ENCODE results near the gene PQBP1. TPM values are rescaled to one million over a fixed set of nuclear protein-coding genes. Genes with fewer than 3 reads are reported as not detected.

Gene PQBP1
- total RNA-seq, 2 experiments from 2014 or later, result 69.4 to 77.6 TPM

DNA sequence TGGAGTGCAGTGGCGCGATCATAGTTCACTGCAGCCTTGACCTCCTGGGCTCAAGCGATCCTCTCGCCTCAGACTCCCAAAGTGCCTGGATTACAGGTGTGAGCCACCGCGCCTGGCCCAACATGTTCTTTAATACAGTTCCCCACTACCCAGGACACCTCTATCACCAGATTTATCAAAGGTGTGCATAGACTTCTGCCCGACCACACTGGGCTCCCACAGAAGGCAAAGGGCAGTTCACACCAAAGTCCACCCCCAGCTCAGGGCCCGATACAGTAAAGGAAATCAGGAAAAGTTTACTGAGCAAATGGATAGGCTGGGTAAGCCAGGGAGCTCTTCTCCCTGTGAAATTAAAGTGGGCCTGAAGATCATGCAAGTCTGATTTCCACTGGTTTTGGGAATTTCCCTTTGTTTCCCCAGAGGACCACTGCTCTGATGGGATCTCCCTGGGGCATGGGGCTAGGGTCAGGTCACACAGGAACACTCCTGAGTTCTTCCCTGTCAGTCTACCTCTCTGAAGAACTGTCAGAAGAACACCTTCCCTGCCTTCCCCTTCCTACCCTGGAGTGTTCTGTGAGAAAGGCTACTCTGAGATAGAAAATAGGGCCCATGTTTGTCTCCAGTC, 38.8 kb downstream of the PQBP1 start:
- ChIA-PET CTCF (interaction anchor here (0.9 to 4.2 kb wide), 5 partner anchors 9 to 211 kb away, joined by 3 to 16 read pairs (median 5); partner anchors contain the start of gene PIM2), POLR2A (interaction anchor here (1.4 kb wide), 1 partner anchor 25 kb away, joined by 6 read pairs; the partner anchor contains the start of gene SLC35A2)
- Mint-ChIP-seq H3K9me3 (no peaks in the 10 kb centered on the region), H3K36me3 (ENCODE audit: low read depth) (peaks cover 54% of the 10 kb centered on the region), H3K27ac (peak overlapping the region; percentile 99), H3K27me3 (no peaks in the 10 kb centered on the region), H3K4me1 (peaks cover 74% of the 10 kb centered on the region), H3K4me3 (peak overlapping the region; percentile 77)
- DNase-seq, result no peak

DNA sequence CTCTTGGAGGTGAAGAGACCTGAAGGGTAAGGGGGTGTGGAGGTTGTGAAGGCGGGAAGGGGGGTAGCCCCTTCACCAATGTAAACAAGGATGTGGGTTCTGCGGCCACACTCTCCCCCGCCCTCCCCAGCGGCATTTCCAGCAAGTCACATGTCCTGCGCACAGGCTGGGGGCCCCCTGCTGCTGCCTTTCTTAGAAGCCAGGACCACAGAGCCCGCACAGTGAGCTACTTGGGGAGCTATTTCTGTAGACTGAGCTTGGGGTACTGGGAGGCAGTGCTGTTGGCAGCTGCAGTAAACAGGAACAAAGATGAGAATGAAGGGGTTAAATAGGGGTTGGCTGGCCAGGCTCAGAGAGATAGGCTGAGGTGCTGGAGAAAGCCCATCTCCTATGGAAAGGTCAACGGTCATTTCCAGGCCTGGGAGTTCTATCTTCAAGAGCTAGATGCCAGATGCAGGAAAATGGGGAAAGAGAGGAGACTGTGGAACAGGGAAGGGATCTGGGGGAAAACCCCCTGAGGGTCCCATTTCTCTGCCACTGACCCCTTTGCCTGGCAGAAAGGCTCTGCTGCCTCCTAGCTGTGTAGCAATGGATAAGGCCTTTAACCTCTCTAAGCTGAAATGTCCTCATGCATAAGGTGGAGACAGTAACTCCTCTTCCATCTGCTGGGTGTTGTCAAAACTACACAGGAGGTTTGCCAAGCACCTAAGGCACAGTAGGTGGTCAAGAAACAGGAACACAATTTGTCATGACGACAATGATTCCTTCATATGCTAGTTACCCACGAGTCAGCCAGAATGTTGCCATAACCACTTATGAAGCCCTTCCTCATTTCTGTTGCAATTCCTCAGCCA, 39.6 kb downstream of the PQBP1 start:
- Mint-ChIP-seq H3K27ac (peak overlapping the region; percentile 99), H3K4me1 (peaks cover 81% of the 10 kb centered on the region), H3K9me3 (no peaks in the 10 kb centered on the region), H3K4me3 (peak overlapping the region; percentile 77), H3K36me3 (ENCODE audit: low read depth) (peaks cover 62% of the 10 kb centered on the region), H3K27me3 (no peaks in the 10 kb centered on the region)
- ChIA-PET CTCF (interaction anchor here (0.6 to 4.2 kb wide), 9 partner anchors 9 to 254 kb away, joined by 3 to 16 read pairs (median 4); partner anchors contain the start of gene PIM2), POLR2A (interaction anchor here (0.6 to 1.4 kb wide), 3 partner anchors 17 to 26 kb away, joined by 3 to 6 read pairs (median 3); partner anchors contain the start of gene SLC35A2)
- peak; percentile 92 for DNase-seq

- POLR2A ChIA-PET, result interaction anchor here (0.6 kb wide), 1 partner anchor 27 kb away, joined by 3 read pairs; the partner anchor contains the start of gene SLC35A2
- peak; percentile 82 for DNase-seq
- Mint-ChIP-seq H3K9me3 (no peaks in the 10 kb centered on the region), H3K27ac (peak overlapping the region; percentile 99), H3K27me3 (no peaks in the 10 kb centered on the region), H3K4me3 (peak overlapping the region; percentile 77), H3K4me1 (peaks cover 91% of the 10 kb centered on the region), H3K36me3 (ENCODE audit: low read depth) (peaks cover 65% of the 10 kb centered on the region)
- CTCF ChIA-PET, result interaction anchor here (0.6 to 4.2 kb wide), 6 partner anchors 10 to 32 kb away, joined by 3 to 16 read pairs (median 4); partner anchors contain the start of genes OTUD5 and PIM2
These were observed 41.1 kb downstream of the PQBP1 start for GRCh38 chrX:48938721-48939425.

DNA sequence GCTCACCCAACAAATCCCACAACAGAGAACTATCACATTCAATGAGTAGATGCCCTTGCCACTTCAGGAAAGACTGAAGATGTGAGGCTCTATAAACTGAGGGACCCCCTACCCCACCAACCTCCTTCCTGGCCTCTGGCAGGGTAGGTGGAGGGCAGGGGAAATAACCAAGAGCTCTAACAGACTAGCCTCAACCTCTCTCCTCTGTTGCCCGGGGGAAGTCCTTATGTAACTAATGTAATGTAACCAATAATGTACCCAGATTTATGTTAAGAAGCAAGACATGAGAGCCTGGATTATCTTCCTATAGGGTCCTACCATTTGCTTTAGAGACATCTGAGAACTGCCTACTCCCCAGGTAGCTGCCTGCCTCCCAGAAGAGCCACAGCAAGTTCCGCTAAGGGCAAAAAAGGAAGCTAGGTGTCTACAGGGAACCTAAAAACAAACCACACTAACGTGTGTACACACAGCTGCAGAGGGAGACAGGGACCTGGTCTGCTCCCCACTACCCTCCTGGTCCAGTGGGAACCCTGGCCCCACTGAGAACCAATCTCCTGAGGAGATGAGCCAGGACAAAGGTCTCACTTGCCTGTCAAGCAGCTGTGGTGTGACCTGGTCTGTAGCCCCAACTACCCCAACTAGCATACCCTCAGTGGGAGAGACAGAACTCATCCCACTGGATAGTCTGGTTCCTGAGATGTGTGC, 41.9 kb downstream of the PQBP1 start:
- H3K4me3 Mint-ChIP-seq, result peak overlapping the region; percentile 77
- H3K4me1 Mint-ChIP-seq, result peaks cover 90% of the 10 kb centered on the region
- POLR2A ChIA-PET, result interaction anchor here (0.8 to 1.0 kb wide), 2 partner anchors 11 to 28 kb away, joined by 4 read pairs; no protein-coding TSS in a partner anchor
- H3K27me3 Mint-ChIP-seq, result no peaks in the 10 kb centered on the region
- peaks cover 59% of the 10 kb centered on the region for H3K36me3 Mint-ChIP-seq (ENCODE audit: low read depth)
- H3K9me3 Mint-ChIP-seq, result no peaks in the 10 kb centered on the region
- CTCF ChIA-PET, result interaction anchor here (0.8 to 4.2 kb wide), 5 partner anchors 11 to 33 kb away, joined by 3 to 16 read pairs (median 4); partner anchors contain the start of genes OTUD5 and PIM2
- peak; percentile 46 for DNase-seq
- H3K27ac Mint-ChIP-seq, result peak overlapping the region; percentile 99

- no peak for DNase-seq
- H3K27ac Mint-ChIP-seq, result peak overlapping the region; percentile 99
- H3K9me3 Mint-ChIP-seq, result no peaks in the 10 kb centered on the region
- no peak overlapping the region for H3K4me3 Mint-ChIP-seq
- ChIA-PET POLR2A (interaction anchor here (1.0 kb wide), 1 partner anchor 28 kb away, joined by 4 read pairs; no protein-coding TSS in a partner anchor), CTCF (interaction anchor here (0.6 to 4.2 kb wide), 4 partner anchors 12 to 82 kb away, joined by 3 to 16 read pairs (median 4); partner anchors contain the start of gene PIM2)
- peaks cover 52% of the 10 kb centered on the region for H3K36me3 Mint-ChIP-seq (ENCODE audit: low read depth)
- peaks cover 85% of the 10 kb centered on the region for H3K4me1 Mint-ChIP-seq
- H3K27me3 Mint-ChIP-seq, result no peaks in the 10 kb centered on the region
These were observed 42.8 kb downstream of the PQBP1 start for GRCh38 chrX:48940404-48940955.

GRCh38 chrX:48942895-48943294, 45.2 kb downstream of the PQBP1 start:
- CTCF ChIA-PET, result interaction anchor here (0.8 to 2.0 kb wide), 2 partner anchors 13 to 295 kb away, joined by 3 to 4 read pairs; no protein-coding TSS in a partner anchor
- Mint-ChIP-seq H3K9me3 (no peaks in the 10 kb centered on the region), H3K36me3 (ENCODE audit: low read depth) (peaks cover 38% of the 10 kb centered on the region), H3K4me1 (peaks cover 81% of the 10 kb centered on the region), H3K27ac (peak overlapping the region; percentile 85), H3K4me3 (no peak overlapping the region), H3K27me3 (no peaks in the 10 kb centered on the region)
- DNase-seq, result no peak
- POLR2A ChIA-PET, result interaction anchor here (1.0 kb wide), 1 partner anchor 31 kb away, joined by 3 read pairs; no protein-coding TSS in a partner anchor

DNA sequence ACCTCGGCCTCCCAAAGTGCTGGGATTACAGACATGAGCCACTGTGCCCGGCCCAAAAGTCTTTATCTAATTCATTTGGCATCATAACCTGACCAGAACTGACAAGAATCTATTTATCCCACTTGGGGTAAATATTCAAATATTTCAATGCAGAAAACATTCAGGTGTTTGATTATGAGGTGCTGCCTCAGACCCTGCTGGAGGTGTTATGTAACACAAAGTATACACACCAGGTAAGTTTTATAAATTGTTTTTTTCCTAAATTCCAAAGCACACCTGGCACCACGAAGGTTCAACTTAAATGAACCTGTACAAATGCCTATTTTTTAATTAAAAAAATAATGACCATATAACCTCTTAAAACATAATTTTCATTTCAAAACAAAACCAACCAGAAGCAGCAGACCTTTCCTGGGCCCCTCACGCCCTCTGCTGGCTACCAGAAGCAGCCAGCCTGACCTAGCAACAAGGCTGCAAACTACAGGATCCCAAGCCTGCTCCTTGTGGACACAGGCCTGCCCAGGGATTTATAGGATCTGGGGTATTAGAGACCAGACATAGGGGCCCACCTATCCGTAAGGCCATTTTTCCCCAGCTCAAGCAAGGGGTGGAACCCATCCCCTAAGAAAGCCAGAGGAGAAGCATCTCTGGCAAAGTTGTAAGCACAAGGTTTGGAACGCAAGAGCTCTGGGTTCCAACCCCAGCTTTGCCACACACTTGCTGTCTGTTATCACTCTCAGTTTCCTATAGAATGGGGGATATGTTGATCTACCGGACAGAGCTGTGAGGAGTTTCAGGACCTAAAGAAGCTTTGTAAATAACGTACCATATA, 48.0 kb downstream of the PQBP1 start:
- Mint-ChIP-seq H3K9me3 (no peaks in the 10 kb centered on the region), H3K4me1 (peaks cover 57% of the 10 kb centered on the region), H3K36me3 (ENCODE audit: low read depth) (peaks cover 29% of the 10 kb centered on the region), H3K27ac (peak overlapping the region; percentile 73), H3K27me3 (no peaks in the 10 kb centered on the region), H3K4me3 (no peak overlapping the region)
- DNase-seq, result peak; percentile 58
- POLR2A ChIA-PET, result no interaction called here
- CTCF ChIA-PET, result interaction anchor here (0.7 to 1.8 kb wide), 6 partner anchors 9 to 54 kb away, joined by 3 to 8 read pairs (median 4); no protein-coding TSS in a partner anchor

GRCh38 chrX:48948589-48948988, 50.9 kb downstream of the PQBP1 start:
- Mint-ChIP-seq H3K36me3 (ENCODE audit: low read depth) (peaks cover 13% of the 10 kb centered on the region), H3K27me3 (no peaks in the 10 kb centered on the region), H3K9me3 (no peaks in the 10 kb centered on the region), H3K4me3 (no peak overlapping the region), H3K4me1 (peaks cover 50% of the 10 kb centered on the region), H3K27ac (no peak overlapping the region)
- no peak for DNase-seq
- ChIA-PET CTCF (interaction anchor here (0.9 to 1.2 kb wide), 3 partner anchors 10 to 57 kb away, joined by 3 to 4 read pairs (median 3); partner anchors contain the start of genes PQBP1 and TIMM17B), POLR2A (no interaction called here)
